Spleen (tissue), 11 donors: Measurements from ENCODE around the gene EZR. TPM values are rescaled to one million over a fixed set of nuclear protein-coding genes. Genes with fewer than 3 reads are reported as not detected.
"Not testable (repeated sequence)": the region's sequence is repeated elsewhere in the genome, so short reads cannot be mapped to it uniquely, and the experiment has no call there.

ENCODE experiments used
- DNase-seq: peaks from one replicate; pipeline ENCODE4 v3.0.0-alpha.2; 2020
- H3K27ac ChIP-seq, 8 donors: fragments of 200-600 bp; sonication (generic) in 7 of 8; 1 replicate in 4 of 8; 2 replicates in 4 of 8; pipeline versions ENCODE4 v1.5.0 to v1.8.0; 2016 to 2021; ENCODE audit warnings: inconsistent platforms in 4 of 8, mild to moderate bottlenecking in 4 of 8, moderate library complexity in 1 of 8
- H3K27me3 ChIP-seq, 7 donors: fragments of 200-600 bp; sonication (generic) in 6 of 7; replicated peaks in 1 of 7; 1 replicate in 4 of 7; 2 replicates in 3 of 7; pipeline versions ENCODE4 v1.5.0 to v1.8.0; 2016 to 2021; ENCODE audit warnings: inconsistent platforms in 3 of 7, mild to moderate bottlenecking in 1 of 7
- H3K36me3 ChIP-seq, 6 donors: fragments of 200-600 bp; sonication (generic) in 5 of 6; 1 replicate in 4 of 6; 2 replicates in 2 of 6; pipeline versions ENCODE4 v1.5.0 to v1.8.0; 2016 to 2021; ENCODE audit warnings: inconsistent platforms in 2 of 6
- H3K4me1 ChIP-seq, 6 donors: fragments of 200-600 bp; sonication (generic) in 5 of 6; 1 replicate in 3 of 6; 2 replicates in 3 of 6; pipeline versions ENCODE4 v1.5.0 to v1.8.0; 2016 to 2021; ENCODE audit warnings: inconsistent platforms in 3 of 6
- H3K4me3 ChIP-seq, 8 donors: fragments of 200-600 bp; sonication (generic) in 7 of 8; 1 replicate in 4 of 8; 2 replicates in 4 of 8; pipeline versions ENCODE4 v1.5.0 to v1.8.0; 2016 to 2021; ENCODE audit warnings: inconsistent platforms in 4 of 8, mild to moderate bottlenecking in 4 of 8, moderate library complexity in 2 of 8
- H3K9me3 ChIP-seq, 8 donors: fragments of 200-600 bp; sonication (generic) in 7 of 8; 1 replicate in 4 of 8; 2 replicates in 4 of 8; pipeline versions ENCODE4 v1.5.0 to v1.8.0; 2016 to 2021; ENCODE audit warnings: inconsistent platforms in 4 of 8
- CTCF ChIP-seq, 11 experiments: fragments of 200-600 bp in 7 of 11; fragments of 450-650 bp in 4 of 11; sonication (generic) in 4 of 11; IDR thresholded peaks in 8 of 11; conservative IDR thresholded peaks in 3 of 11; 1 replicate in 7 of 11; 2 replicates in 4 of 11; pipeline versions ENCODE4 v1.4.0 to v1.8.0; 2016 to 2021; ENCODE audit warnings: antibody characterized with exemption in 11 of 11, inconsistent platforms in 4 of 11, mild to moderate bottlenecking in 1 of 11
- POLR2A ChIP-seq, 3 donors: fragments of 450-650 bp; IDR thresholded peaks; one replicate each; pipeline ENCODE4 v1.5.1; 2017; ENCODE audit warnings: antibody characterized with exemption in 3 of 3, mild to moderate bottlenecking in 1 of 3
- POLR2AphosphoS5 ChIP-seq, 3 donors: sonication (generic); formaldehyde crosslinking; IDR thresholded peaks; one replicate each; pipeline ENCODE4 v1.5.1; 2017; ENCODE audit warnings: antibody characterized with exemption in 3 of 3
- WGBS, 5 donors: extraction: QIAGEN DNeasy Blood & Tissue Kit in 3 of 5; methylation state at CpG; one replicate each; pipeline versions ENCODE4 v1.1.5 to v1.1.7; 2013 to 2018; 5-methylcytosine and 5-hydroxymethylcytosine counted together
- intact Hi-C: fragments of 100-400 bp; cut with DNase I; formaldehyde crosslinking; loops from one replicate; pipeline ENCODE4 v1.15.0; 2023; ENCODE audit warnings: low total_unique reads
- polyA plus RNA-seq, 3 donors: library from polyadenylated mRNA; stranded (reverse); fragments of 200-250 nt; gene quantifications; one replicate each; pipeline ENCODE4 v1.2.1, GENCODE V29; 2013
- total RNA-seq, 7 donors: library from RNA; depleted of rRNA in 3 of 7; stranded (reverse); fragments of >200 nt in 3 of 7; fragmentation: NEBNext Ultra II Directional in 4 of 7; extraction: Animal tissue kit (Norgen Biotek cat#: 25700) in 4 of 7; gene quantifications; one replicate each; pipeline versions ENCODE4 v1.1.0 to v1.2.1, GENCODE V29; 2016 to 2021
- donor health status: healthy with polysubstance abuse.
- donor health status: DM: no; HTN: no; CAD: no; lungs with moderate emphysema.
- donor health status: DM: no; HTN: no; CAD: no.
- donor health status: Bipolar disorder and iron deficiency.
- donor health status: healthy.
- donor health status: DM: no; HTN: no; CAD: no.
- donor health status: DM: yes; HTN: yes; CAD: no.

Gene EZR
- total and polyA plus RNA-seq, 10 donors: 78.0 to 153 (median 114) TPM

GRCh38 chr6:158828807-158829206, 9.6 kb upstream of the EZR start:
- Histone ChIP-seq H3K36me3 (no peaks in the 10 kb centered on the region), H3K4me3 (no peak overlapping the region), H3K4me1 (peaks cover 0 to 27% (median 8%) of the 10 kb centered on the region in 6 donors), H3K27me3 (no peaks in the 10 kb centered on the region), H3K9me3 (no peaks in the 10 kb centered on the region), H3K27ac (no peak overlapping the region)
- TF ChIP-seq POLR2AphosphoS5 (IDR thresholded peaks at IDR 0.05) (no peak), POLR2A (IDR thresholded peaks at IDR 0.05) (no peak), CTCF (IDR thresholded peaks at IDR 0.05 in 8 of 11, conservative IDR thresholded peaks at IDR 0.05 in 3 of 11) (no peak)
- DNase-seq: no peak
- intact Hi-C loops: no loop called here
- WGBS, 5 donors: 79 to 83% (median 81%) methylated on average over 7 of the region's 7 CpGs

GRCh38 chr6:158826819-158827501, 7.8 kb upstream of the EZR start:
- DNase-seq: no peak
- 49 to 56% (median 50%) methylated on average over 4 of the region's 4 CpGs for WGBS, 5 donors
- peaks cover 0 to 31% (median 8%) of the 10 kb centered on the region in 6 donors for H3K4me1 ChIP-seq
- H3K27ac ChIP-seq: peak overlapping the region in 5 of 8 donors; percentile 3 to 70 (median 32)
- H3K4me3 ChIP-seq: no peak overlapping the region
- intact Hi-C loops: no loop called here
- TF ChIP-seq CTCF (IDR thresholded peaks at IDR 0.05 in 8 of 11, conservative IDR thresholded peaks at IDR 0.05 in 3 of 11) (no peak), POLR2AphosphoS5 (IDR thresholded peaks at IDR 0.05) (no peak), POLR2A (IDR thresholded peaks at IDR 0.05) (no peak)
- H3K27me3 ChIP-seq: no peaks in the 10 kb centered on the region
- H3K9me3 ChIP-seq: no peaks in the 10 kb centered on the region
- no peaks in the 10 kb centered on the region for H3K36me3 ChIP-seq

GRCh38 chr6:158825951-158826306, 6.8 kb upstream of the EZR start:
- peak overlapping the region in 1 of 8 donors; percentile 45 for H3K27ac ChIP-seq
- DNase-seq: no peak
- no peak for TF ChIP-seq CTCF (IDR thresholded peaks at IDR 0.05 in 8 of 11, conservative IDR thresholded peaks at IDR 0.05 in 3 of 11)
- TF ChIP-seq POLR2AphosphoS5 (IDR thresholded peaks at IDR 0.05): no peak
- peaks cover 0 to 31% (median 8%) of the 10 kb centered on the region in 6 donors for H3K4me1 ChIP-seq
- no peaks in the 10 kb centered on the region for H3K27me3 ChIP-seq
- 77 to 85% (median 80%) methylated on average over 9 of the region's 9 CpGs for WGBS, 5 donors
- H3K4me3 ChIP-seq: no peak overlapping the region
- intact Hi-C loops: no loop called here
- no peaks in the 10 kb centered on the region for H3K36me3 ChIP-seq
- H3K9me3 ChIP-seq: no peaks in the 10 kb centered on the region

GRCh38 chr6:158825038-158825950, 6.1 kb upstream of the EZR start:
- DNase-seq: no peak
- peaks cover 0 to 31% (median 8%) of the 10 kb centered on the region in 6 donors for H3K4me1 ChIP-seq
- TF ChIP-seq POLR2AphosphoS5 (IDR thresholded peaks at IDR 0.05) (no peak), POLR2A (IDR thresholded peaks at IDR 0.05) (no peak), CTCF (IDR thresholded peaks at IDR 0.05 in 8 of 11, conservative IDR thresholded peaks at IDR 0.05 in 3 of 11) (no peak)
- no peaks in the 10 kb centered on the region for H3K9me3 ChIP-seq
- H3K27ac ChIP-seq: no peak overlapping the region
- H3K36me3 ChIP-seq: no peaks in the 10 kb centered on the region
- no peaks in the 10 kb centered on the region for H3K27me3 ChIP-seq
- 82 to 88% (median 87%) methylated on average over 13 of the region's 13 CpGs for WGBS, 5 donors
- no peak overlapping the region for H3K4me3 ChIP-seq
- intact Hi-C loops: no loop called here

- WGBS, 5 donors: 94 to 98% (median 96%) methylated on average over 4 of the region's 4 CpGs
- DNase-seq, intact Hi-C loops, H3K27ac ChIP-seq, H3K9me3 ChIP-seq, H3K4me3 ChIP-seq, H3K36me3 ChIP-seq, H3K27me3 ChIP-seq: not testable (repeated sequence)
- H3K4me1 ChIP-seq: peaks cover 0 to 40% (median 8%) of the 10 kb centered on the region in 6 donors
These were observed 4.4 kb upstream of the EZR start for GRCh38 chr6:158823616-158824015.
